ENCODE results near the gene PARM1.

The PARM1 gene

DNA sequence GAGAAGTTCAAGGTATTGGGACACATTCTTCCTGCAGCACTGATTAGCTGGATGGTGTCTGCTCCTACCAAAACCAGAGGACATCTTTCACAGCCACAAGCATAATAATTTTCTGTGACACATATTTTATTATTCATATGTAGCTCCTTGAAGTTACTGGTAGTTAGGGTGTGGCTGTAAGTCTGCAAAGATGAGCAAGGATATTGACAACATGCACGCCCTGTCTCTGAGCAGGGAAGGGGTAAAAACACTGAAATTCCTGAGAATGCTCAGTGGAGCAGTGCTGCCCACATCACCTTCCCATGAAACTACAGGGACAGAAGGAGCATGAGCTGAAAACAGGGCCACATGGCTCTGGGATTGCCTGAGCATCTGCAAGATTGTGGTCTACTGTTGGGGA is 38.9 kb downstream of the PARM1 start:
- Histone ChIP-seq H3K4me3 (ENCODE audit: severe bottlenecking) (no peak overlapping the region), H3K36me3 (ENCODE audit: low read depth) (no peaks in the 10 kb centered on the region), H3K9me3 (ENCODE audit: severe bottlenecking) (no peaks in the 10 kb centered on the region), H3K27me3 (ENCODE audit: insufficient read depth, poor library complexity, severe bottlenecking) (peaks cover 6% of the 10 kb centered on the region), H3K27ac (ENCODE audit: poor library complexity, severe bottlenecking) (no peak overlapping the region), H3K4me1 (ENCODE audit: insufficient read depth, poor library complexity, severe bottlenecking) (no peaks in the 10 kb centered on the region)
- no peak for DNase-seq (ENCODE audit: low spot score)
- ATAC-seq (ENCODE audit: low read depth): no peak
- TF ChIP-seq, protein P1, sequence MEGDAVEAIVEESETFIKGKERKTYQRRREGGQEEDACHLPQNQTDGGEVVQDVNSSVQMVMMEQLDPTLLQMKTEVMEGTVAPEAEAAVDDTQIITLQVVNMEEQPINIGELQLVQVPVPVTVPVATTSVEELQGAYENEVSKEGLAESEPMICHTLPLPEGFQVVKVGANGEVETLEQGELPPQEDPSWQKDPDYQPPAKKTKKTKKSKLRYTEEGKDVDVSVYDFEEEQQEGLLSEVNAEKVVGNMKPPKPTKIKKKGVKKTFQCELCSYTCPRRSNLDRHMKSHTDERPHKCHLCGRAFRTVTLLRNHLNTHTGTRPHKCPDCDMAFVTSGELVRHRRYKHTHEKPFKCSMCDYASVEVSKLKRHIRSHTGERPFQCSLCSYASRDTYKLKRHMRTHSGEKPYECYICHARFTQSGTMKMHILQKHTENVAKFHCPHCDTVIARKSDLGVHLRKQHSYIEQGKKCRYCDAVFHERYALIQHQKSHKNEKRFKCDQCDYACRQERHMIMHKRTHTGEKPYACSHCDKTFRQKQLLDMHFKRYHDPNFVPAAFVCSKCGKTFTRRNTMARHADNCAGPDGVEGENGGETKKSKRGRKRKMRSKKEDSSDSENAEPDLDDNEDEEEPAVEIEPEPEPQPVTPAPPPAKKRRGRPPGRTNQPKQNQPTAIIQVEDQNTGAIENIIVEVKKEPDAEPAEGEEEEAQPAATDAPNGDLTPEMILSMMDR (IDR thresholded peaks at IDR 0.05; ENCODE audit: poor library complexity, severe bottlenecking): no peak

DNA sequence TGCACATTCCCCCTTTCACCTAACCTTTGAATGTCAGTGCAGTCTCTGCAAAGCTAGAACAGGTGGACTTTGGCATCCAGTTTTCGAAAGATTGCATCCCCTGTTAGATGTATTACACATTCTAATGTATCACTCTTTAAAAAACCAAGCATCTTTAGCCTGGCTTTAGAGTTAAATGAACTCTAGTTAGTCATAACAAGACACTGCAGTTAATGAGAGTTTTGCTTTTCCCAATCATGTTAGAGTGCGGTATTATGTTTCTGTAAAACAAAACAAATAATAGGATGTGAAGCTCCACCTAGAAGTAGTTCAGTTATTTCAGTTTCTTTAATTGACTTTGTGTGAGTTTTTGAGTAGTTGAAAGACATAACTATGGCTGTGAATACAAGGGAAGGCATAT is 42.2 kb downstream of the PARM1 start:
- ATAC-seq (ENCODE audit: low read depth): no peak
- TF ChIP-seq, protein P1 (IDR thresholded peaks at IDR 0.05; ENCODE audit: poor library complexity, severe bottlenecking): no peak
- no peaks in the 10 kb centered on the region for H3K9me3 ChIP-seq (ENCODE audit: severe bottlenecking)
- no peak overlapping the region for H3K27ac ChIP-seq (ENCODE audit: poor library complexity, severe bottlenecking)
- no peak for DNase-seq (ENCODE audit: low spot score)
- no peak overlapping the region for H3K4me3 ChIP-seq (ENCODE audit: severe bottlenecking)
- H3K27me3 ChIP-seq (ENCODE audit: insufficient read depth, poor library complexity, severe bottlenecking): peaks cover 6% of the 10 kb centered on the region
- no peaks in the 10 kb centered on the region for H3K4me1 ChIP-seq (ENCODE audit: insufficient read depth, poor library complexity, severe bottlenecking)
- H3K36me3 ChIP-seq (ENCODE audit: low read depth): no peaks in the 10 kb centered on the region

DNA sequence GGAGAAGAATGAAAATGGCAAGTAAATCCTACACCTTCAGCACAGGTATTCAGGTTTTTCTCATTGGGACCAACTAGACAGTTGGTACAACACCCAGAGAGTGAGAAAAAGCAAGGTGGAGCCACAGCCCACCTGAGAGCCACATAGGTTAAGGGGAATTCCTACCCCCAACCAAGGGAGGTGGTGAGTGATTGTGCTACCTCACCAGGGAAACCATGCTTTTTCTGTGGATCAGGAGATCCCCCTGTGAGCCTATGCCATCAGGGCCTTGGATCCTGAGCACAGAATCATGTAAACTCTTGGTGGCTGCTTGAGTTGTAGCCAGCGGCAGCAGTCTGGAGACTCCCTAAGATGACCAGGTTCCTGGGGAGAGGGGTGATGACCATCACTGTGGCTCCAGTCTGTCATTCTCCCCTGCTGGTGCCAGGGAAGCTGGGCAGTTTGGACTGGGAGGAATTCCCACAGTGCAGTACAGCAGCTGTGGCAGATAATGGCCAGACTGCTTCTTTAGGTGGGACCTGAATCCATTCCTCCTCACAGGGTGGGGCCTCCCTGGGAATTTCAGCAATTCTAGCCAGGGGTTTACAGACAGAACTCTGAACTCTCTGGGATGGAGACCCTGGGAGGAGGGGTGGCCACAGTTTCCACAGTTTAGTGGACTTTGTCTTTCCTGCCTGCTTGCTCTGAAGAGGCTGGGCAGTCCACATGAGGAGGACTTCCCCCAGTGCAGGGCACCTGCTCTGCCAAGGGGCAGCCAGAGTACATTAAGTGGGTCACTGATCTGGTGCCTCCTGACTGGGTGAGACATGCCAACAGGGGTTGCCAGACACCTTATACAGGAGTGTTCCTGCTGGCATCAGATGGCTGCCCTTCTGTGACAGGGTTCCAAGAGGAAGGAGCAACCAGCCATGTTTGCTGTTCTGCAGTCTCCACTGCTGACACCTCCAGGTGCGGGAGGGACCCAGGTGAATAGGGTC is 43.2 kb downstream of the PARM1 start:
- H3K27me3 ChIP-seq (ENCODE audit: insufficient read depth, poor library complexity, severe bottlenecking): peaks cover 6% of the 10 kb centered on the region
- H3K36me3 ChIP-seq (ENCODE audit: low read depth): no peaks in the 10 kb centered on the region
- no peak overlapping the region for H3K27ac ChIP-seq (ENCODE audit: poor library complexity, severe bottlenecking)
- no peak for DNase-seq (ENCODE audit: low spot score)
- H3K4me1 ChIP-seq (ENCODE audit: insufficient read depth, poor library complexity, severe bottlenecking): no peaks in the 10 kb centered on the region
- no peaks in the 10 kb centered on the region for H3K9me3 ChIP-seq (ENCODE audit: severe bottlenecking)
- no peak for ATAC-seq (ENCODE audit: low read depth)
- TF ChIP-seq, protein P1 (IDR thresholded peaks at IDR 0.05; ENCODE audit: poor library complexity, severe bottlenecking): no peak
- no peak overlapping the region for H3K4me3 ChIP-seq (ENCODE audit: severe bottlenecking)

DNA sequence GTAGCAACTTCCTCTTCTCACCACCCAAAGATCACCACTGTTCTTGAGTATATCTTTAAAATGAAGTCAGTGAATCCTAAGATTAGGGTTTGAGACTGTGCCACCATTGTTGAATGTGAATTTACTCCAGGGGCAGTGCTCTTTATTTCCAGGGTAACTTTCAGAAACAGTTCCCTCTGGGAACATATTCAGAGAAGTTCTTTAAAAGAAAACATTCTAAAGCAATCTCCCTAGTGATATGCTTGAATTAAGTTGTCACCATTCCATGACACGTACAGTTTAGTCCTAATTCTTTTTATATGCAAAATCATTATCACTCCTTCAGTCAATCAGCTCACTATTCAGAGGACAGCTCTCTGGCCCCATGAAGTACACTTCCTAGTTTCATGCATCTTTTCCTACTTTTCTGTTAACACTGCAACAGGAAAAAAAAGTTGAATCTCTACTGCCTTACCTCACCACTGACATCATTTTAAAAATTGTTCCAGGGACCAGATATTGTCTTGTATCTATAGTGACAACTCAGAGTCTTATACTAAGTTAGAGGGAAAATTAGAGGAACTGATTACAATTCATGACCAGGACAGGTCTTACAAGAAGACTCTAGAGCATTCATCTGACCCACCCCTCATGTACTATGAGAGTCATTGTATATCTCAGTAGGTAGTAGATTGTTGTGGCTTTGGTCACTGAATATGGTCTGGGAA is 49.8 kb downstream of the PARM1 start:
- no peak for ATAC-seq (ENCODE audit: low read depth)

More for the DNA sequence above, 49.8 kb downstream of the PARM1 start:
- no peaks in the 10 kb centered on the region for H3K36me3 ChIP-seq (ENCODE audit: low read depth)
- no peaks in the 10 kb centered on the region for H3K4me1 ChIP-seq (ENCODE audit: insufficient read depth, poor library complexity, severe bottlenecking)
- H3K4me3 ChIP-seq (ENCODE audit: severe bottlenecking): no peak overlapping the region
- no peak overlapping the region for H3K27ac ChIP-seq (ENCODE audit: poor library complexity, severe bottlenecking)
- TF ChIP-seq, protein P1 (IDR thresholded peaks at IDR 0.05; ENCODE audit: poor library complexity, severe bottlenecking): no peak
- H3K9me3 ChIP-seq (ENCODE audit: severe bottlenecking): no peaks in the 10 kb centered on the region
- DNase-seq (ENCODE audit: low spot score): no peak
- no peaks in the 10 kb centered on the region for H3K27me3 ChIP-seq (ENCODE audit: insufficient read depth, poor library complexity, severe bottlenecking)

Measured in RWPE2 (cell line).